ENCODE measurements around the gene SDHAF1. TPM values are rescaled to one million over a fixed set of nuclear protein-coding genes. Genes with fewer than 3 reads are reported as not detected.
"Not testable (repeated sequence)": the region's sequence is repeated elsewhere in the genome, so short reads cannot be mapped to it uniquely, and the experiment has no call there.

Gene SDHAF1
- total and polyA plus RNA-seq, 2 donors (not counting 1 experiment from before 2014, with no cell fraction given): 22.0 to 24.6 TPM

DNA sequence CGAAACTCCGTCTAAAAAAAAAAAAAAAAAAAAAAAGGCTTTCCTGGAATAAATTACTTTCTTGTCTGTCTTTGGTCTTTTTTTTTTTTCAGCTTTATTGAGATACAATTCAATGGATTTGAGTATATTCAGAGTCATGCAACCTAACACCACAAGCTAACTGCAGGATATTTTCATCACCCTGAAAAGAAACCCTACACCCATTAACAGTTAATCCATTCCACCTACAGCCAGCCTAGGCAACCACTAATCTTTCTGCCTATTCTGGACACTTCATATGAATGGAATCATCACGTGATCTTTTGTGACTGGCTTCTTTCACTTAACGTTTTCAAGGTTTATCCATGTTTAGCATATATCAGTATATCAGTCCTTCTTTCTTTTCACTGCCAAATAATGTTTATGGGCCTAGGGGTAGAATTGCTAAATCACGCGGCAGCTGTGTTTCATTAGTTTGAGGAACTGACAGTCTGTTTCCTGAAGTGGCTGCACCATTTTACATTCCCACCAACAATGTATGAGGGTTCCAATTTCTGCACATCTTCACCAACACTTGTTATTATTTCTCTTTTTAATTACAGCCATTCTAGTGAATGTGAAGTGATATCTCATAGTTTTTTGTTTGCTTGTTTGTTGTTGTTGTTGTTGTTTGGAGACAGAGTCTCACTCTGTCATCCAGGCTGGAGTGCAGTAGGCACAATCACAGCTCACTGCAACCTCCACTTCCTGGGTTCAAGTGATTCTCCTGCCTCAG is 38.9 kb upstream of the SDHAF1 start:
- H3K79me2 ChIP-seq (ENCODE audit: control insufficient read depth, insufficient read depth, low read length): no peaks in the 10 kb centered on the region
- intact Hi-C loops (cut with micrococcal nuclease): no loop called here
- peaks cover 27 to 33% of the 10 kb centered on the region in 2 donors for H3K4me1 ChIP-seq (ENCODE audit: control insufficient read depth in 2 of 2, insufficient read depth in 2 of 2, low read length in 2 of 2)
- H2AFZ ChIP-seq (ENCODE audit: insufficient read depth, low read depth, low read length, poor library complexity, severe bottlenecking): no peak overlapping the region
- H3K27ac ChIP-seq (ENCODE audit: low read length in 2 of 2): no peak overlapping the region
- H3K27me3 ChIP-seq (replicated peaks in 1 of 4; ENCODE audit: control extremely low read depth in 1 of 4, control insufficient read depth in 3 of 4, insufficient read depth in 4 of 4, low read length in 3 of 4): peaks cover 0 to 24% (median 8%) of the 10 kb centered on the region in 4 experiments
- WGBS (ENCODE audit: insufficient coverage): no CpG with 5 or more reads among the region's 6 CpGs
- H3K27me3 Mint-ChIP-seq: peaks cover 13% of the 10 kb centered on the region
- H3K4me3 ChIP-seq (ENCODE audit: control extremely low read depth in 1 of 5, extremely low read depth in 1 of 5, insufficient read depth in 1 of 5, low read depth in 2 of 5, low read length in 4 of 5): no peak overlapping the region
- TF ChIP-seq EZH2 (IDR thresholded peaks at IDR 0.05; ENCODE audit: borderline replicate concordance, insufficient read depth, low read depth, low read length, poor library complexity, severe bottlenecking): no peak
- TF ChIP-seq, protein P1, sequence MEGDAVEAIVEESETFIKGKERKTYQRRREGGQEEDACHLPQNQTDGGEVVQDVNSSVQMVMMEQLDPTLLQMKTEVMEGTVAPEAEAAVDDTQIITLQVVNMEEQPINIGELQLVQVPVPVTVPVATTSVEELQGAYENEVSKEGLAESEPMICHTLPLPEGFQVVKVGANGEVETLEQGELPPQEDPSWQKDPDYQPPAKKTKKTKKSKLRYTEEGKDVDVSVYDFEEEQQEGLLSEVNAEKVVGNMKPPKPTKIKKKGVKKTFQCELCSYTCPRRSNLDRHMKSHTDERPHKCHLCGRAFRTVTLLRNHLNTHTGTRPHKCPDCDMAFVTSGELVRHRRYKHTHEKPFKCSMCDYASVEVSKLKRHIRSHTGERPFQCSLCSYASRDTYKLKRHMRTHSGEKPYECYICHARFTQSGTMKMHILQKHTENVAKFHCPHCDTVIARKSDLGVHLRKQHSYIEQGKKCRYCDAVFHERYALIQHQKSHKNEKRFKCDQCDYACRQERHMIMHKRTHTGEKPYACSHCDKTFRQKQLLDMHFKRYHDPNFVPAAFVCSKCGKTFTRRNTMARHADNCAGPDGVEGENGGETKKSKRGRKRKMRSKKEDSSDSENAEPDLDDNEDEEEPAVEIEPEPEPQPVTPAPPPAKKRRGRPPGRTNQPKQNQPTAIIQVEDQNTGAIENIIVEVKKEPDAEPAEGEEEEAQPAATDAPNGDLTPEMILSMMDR (IDR thresholded peaks at IDR 0.05): no peak
- no peak overlapping the region for H3K4me2 ChIP-seq (replicated peaks; ENCODE audit: low read depth, low read length, poor library complexity, severe bottlenecking)
- H4K20me1 ChIP-seq (ENCODE audit: control insufficient read depth, insufficient read depth, low read length, poor library complexity, severe bottlenecking): no peaks in the 10 kb centered on the region
- peaks cover 0 to 18% (median 0%) of the 10 kb centered on the region in 3 donors for H3K9me3 ChIP-seq (ENCODE audit: control extremely low read depth in 1 of 3, control insufficient read depth in 2 of 3, insufficient read depth in 1 of 3, low read length in 2 of 3)
- H3K27ac Mint-ChIP-seq: no peak overlapping the region
- no peak overlapping the region for H3K4me3 Mint-ChIP-seq
- DNase-seq (no peak), ATAC-seq (ENCODE audit: low read depth) (no peak)
- ChIA-PET CTCF (interaction anchor here (0.6 to 0.8 kb wide), 3 partner anchors 213 to 534 kb away, joined by 3 to 4 read pairs (median 3); no protein-coding TSS in a partner anchor), POLR2A (no interaction called here)
- H3K4me1 Mint-ChIP-seq: peaks cover 24% of the 10 kb centered on the region
- no peaks in the 10 kb centered on the region for H3K36me3 ChIP-seq (replicated peaks in 1 of 2; ENCODE audit: control extremely low read depth in 1 of 2, control insufficient read depth in 1 of 2, extremely low read depth in 1 of 2, insufficient read depth in 2 of 2, low read length in 1 of 2)
- H3K9me3 Mint-ChIP-seq (ENCODE audit: insufficient read depth): no peaks in the 10 kb centered on the region
- no peak overlapping the region for H3K9ac ChIP-seq (ENCODE audit: low read length)

DNA sequence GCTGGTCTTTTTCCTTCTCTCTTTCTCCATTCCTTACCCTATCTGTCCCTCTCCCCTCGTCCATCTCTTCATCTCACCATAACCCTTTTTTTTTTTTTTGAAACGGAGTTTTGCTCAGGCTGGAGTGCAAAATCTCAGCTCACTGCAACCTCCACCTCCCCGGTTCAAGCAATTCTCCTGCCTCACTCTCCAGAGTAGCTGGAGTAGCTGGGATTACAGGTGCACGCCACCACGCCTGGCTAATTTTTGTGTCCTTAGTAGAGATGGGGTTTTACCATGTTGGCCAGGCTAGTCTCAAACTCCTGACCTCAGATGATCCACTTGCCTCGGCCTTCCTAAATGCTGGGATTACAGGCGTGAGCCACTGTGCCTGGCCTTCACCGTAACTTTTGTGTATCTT is 37.6 kb upstream of the SDHAF1 start:
- peaks cover 13% of the 10 kb centered on the region for H3K27me3 Mint-ChIP-seq
- H3K4me2 ChIP-seq (replicated peaks; ENCODE audit: low read depth, low read length, poor library complexity, severe bottlenecking); H3K9me3 Mint-ChIP-seq (ENCODE audit: insufficient read depth); H2AFZ ChIP-seq (ENCODE audit: insufficient read depth, low read depth, low read length, poor library complexity, severe bottlenecking); H3K27ac ChIP-seq (ENCODE audit: low read length in 2 of 2); H3K36me3 ChIP-seq (replicated peaks in 1 of 2; ENCODE audit: control extremely low read depth in 1 of 2, control insufficient read depth in 1 of 2, extremely low read depth in 1 of 2, insufficient read depth in 2 of 2, low read length in 1 of 2); H3K4me3 ChIP-seq (ENCODE audit: control extremely low read depth in 1 of 5, extremely low read depth in 1 of 5, insufficient read depth in 1 of 5, low read depth in 2 of 5, low read length in 4 of 5); H4K20me1 ChIP-seq (ENCODE audit: control insufficient read depth, insufficient read depth, low read length, poor library complexity, severe bottlenecking); H3K79me2 ChIP-seq (ENCODE audit: control insufficient read depth, insufficient read depth, low read length); intact Hi-C loops (cut with micrococcal nuclease); ATAC-seq (ENCODE audit: low read depth); H3K4me3 Mint-ChIP-seq; H3K27ac Mint-ChIP-seq; H3K9ac ChIP-seq (ENCODE audit: low read length); DNase-seq; POLR2A ChIA-PET: not testable (repeated sequence)
- CTCF ChIA-PET: interaction anchor here (0.7 kb wide), 1 partner anchor 13 kb away, joined by 3 read pairs; no protein-coding TSS in a partner anchor
- H3K9me3 ChIP-seq (ENCODE audit: control extremely low read depth in 1 of 3, control insufficient read depth in 2 of 3, insufficient read depth in 1 of 3, low read length in 2 of 3): peaks cover 0 to 18% (median 0%) of the 10 kb centered on the region in 3 donors
- H3K4me1 ChIP-seq (ENCODE audit: control insufficient read depth in 2 of 2, insufficient read depth in 2 of 2, low read length in 2 of 2): peaks cover 27 to 33% of the 10 kb centered on the region in 2 donors
- peaks cover 24% of the 10 kb centered on the region for H3K4me1 Mint-ChIP-seq
- WGBS (ENCODE audit: insufficient coverage): 87% methylated on average over 5 of the region's 8 CpGs
- H3K27me3 ChIP-seq (replicated peaks in 1 of 4; ENCODE audit: control extremely low read depth in 1 of 4, control insufficient read depth in 3 of 4, insufficient read depth in 4 of 4, low read length in 3 of 4): peaks cover 0 to 24% (median 8%) of the 10 kb centered on the region in 4 experiments
